ENCODE data around the gene POLR1E. TPM values are rescaled to one million over a fixed set of nuclear protein-coding genes. Genes with fewer than 3 reads are reported as not detected.
A peak's percentile ranks its signal among the peaks of the same experiment; 100 is the strongest.

Gene POLR1E
- total and polyA plus RNA-seq, 4 donors = 4.9 to 25.5 (median 14.4) TPM

GRCh38 chr9:37453827-37454226, 31.9 kb upstream of the POLR1E start:
- no peak overlapping the region for H3K4me3 ChIP-seq (ENCODE audit: low read depth in 1 of 3, low read length in 3 of 3)
- peak overlapping the region in 1 of 2 donors; percentile 45 for H3K27ac ChIP-seq (ENCODE audit: low read depth in 1 of 2, low read length in 2 of 2)
- no peak overlapping the region for H3K9ac ChIP-seq (ENCODE audit: low read depth in 1 of 2, low read length in 2 of 2)
- WGBS = 46% methylated on average over 1 of the region's 1 CpG
- no peaks in the 10 kb centered on the region for H3K36me3 ChIP-seq (ENCODE audit: control insufficient read depth in 4 of 4, insufficient read depth in 3 of 4, low read depth in 1 of 4, low read length in 3 of 4)
- TF ChIP-seq GABPA (IDR thresholded peaks at IDR 0.05 in 1 of 2, conservative IDR thresholded peaks at IDR 0.05 in 1 of 2) = no peak
- no peak for TF ChIP-seq HNF4G (IDR thresholded peaks at IDR 0.05)
- H3K27me3 ChIP-seq (ENCODE audit: control insufficient read depth in 4 of 4, insufficient read depth in 4 of 4, low read length in 3 of 4) = no peaks in the 10 kb centered on the region
- peaks cover 8 to 37% (median 29%) of the 10 kb centered on the region in 4 donors for H3K4me1 ChIP-seq (ENCODE audit: control insufficient read depth in 4 of 4, insufficient read depth in 4 of 4, low read length in 3 of 4)
- H3K9me3 ChIP-seq (ENCODE audit: control insufficient read depth in 4 of 4, low read length in 3 of 4) = no peaks in the 10 kb centered on the region
- no peak for DNase-seq (ENCODE audit: low spot score)

GRCh38 chr9:37454238-37454637, 31.5 kb upstream of the POLR1E start:
- H3K4me1 ChIP-seq (ENCODE audit: control insufficient read depth in 4 of 4, insufficient read depth in 4 of 4, low read length in 3 of 4) = peaks cover 8 to 37% (median 29%) of the 10 kb centered on the region in 4 donors
- no peak overlapping the region for H3K9ac ChIP-seq (ENCODE audit: low read depth in 1 of 2, low read length in 2 of 2)
- peak; percentile 31 to 33 for TF ChIP-seq HNF4A (conservative IDR thresholded peaks at IDR 0.05)
- TF ChIP-seq RXRA (IDR thresholded peaks at IDR 0.05) = no peak
- no peak for TF ChIP-seq HNF4G (IDR thresholded peaks at IDR 0.05)
- no peak for TF ChIP-seq RAD21 (IDR thresholded peaks at IDR 0.05)
- no peak for TF ChIP-seq EGR1 (IDR thresholded peaks at IDR 0.05; ENCODE audit: low read depth in 2 of 2)
- TF ChIP-seq REST (IDR thresholded peaks at IDR 0.05) = no peak
- TF ChIP-seq MAX (IDR thresholded peaks at IDR 0.05) = no peak
- TF ChIP-seq SP1 (IDR thresholded peaks at IDR 0.05) = peak; percentile 22
- TF ChIP-seq TAF1 (conservative IDR thresholded peaks at IDR 0.05) = no peak
- TF ChIP-seq YY1 (IDR thresholded peaks at IDR 0.05) = no peak
- TF ChIP-seq JUND (IDR thresholded peaks at IDR 0.05) = no peak
- no peak for TF ChIP-seq NR2F2 (IDR thresholded peaks at IDR 0.05)
- TF ChIP-seq FOXA2 (IDR thresholded peaks at IDR 0.05) = no peak
- no peaks in the 10 kb centered on the region for H3K9me3 ChIP-seq (ENCODE audit: control insufficient read depth in 4 of 4, low read length in 3 of 4)
- no peak for DNase-seq (ENCODE audit: low spot score)
- no peaks in the 10 kb centered on the region for H3K36me3 ChIP-seq (ENCODE audit: control insufficient read depth in 4 of 4, insufficient read depth in 3 of 4, low read depth in 1 of 4, low read length in 3 of 4)
- H3K27ac ChIP-seq (ENCODE audit: low read depth in 1 of 2, low read length in 2 of 2) = peak overlapping the region in 1 of 2 donors; percentile 45
- H3K27me3 ChIP-seq (ENCODE audit: control insufficient read depth in 4 of 4, insufficient read depth in 4 of 4, low read length in 3 of 4) = no peaks in the 10 kb centered on the region
- no peak overlapping the region for H3K4me3 ChIP-seq (ENCODE audit: low read depth in 1 of 3, low read length in 3 of 3)

- Histone ChIP-seq H3K27me3 (ENCODE audit: control insufficient read depth in 4 of 4, insufficient read depth in 4 of 4, low read length in 3 of 4) (no peaks in the 10 kb centered on the region), H3K4me3 (ENCODE audit: low read depth in 1 of 3, low read length in 3 of 3) (no peak overlapping the region), H3K9ac (ENCODE audit: low read depth in 1 of 2, low read length in 2 of 2) (no peak overlapping the region), H3K36me3 (ENCODE audit: control insufficient read depth in 4 of 4, insufficient read depth in 3 of 4, low read depth in 1 of 4, low read length in 3 of 4) (no peaks in the 10 kb centered on the region), H3K27ac (ENCODE audit: low read depth in 1 of 2, low read length in 2 of 2) (no peak overlapping the region), H3K4me1 (ENCODE audit: control insufficient read depth in 4 of 4, insufficient read depth in 4 of 4, low read length in 3 of 4) (peaks cover 11 to 37% (median 31%) of the 10 kb centered on the region in 4 donors), H3K9me3 (ENCODE audit: control insufficient read depth in 4 of 4, low read length in 3 of 4) (no peaks in the 10 kb centered on the region)
- DNase-seq (ENCODE audit: low spot score) = no peak
- TF ChIP-seq GABPA (IDR thresholded peaks at IDR 0.05 in 1 of 2, conservative IDR thresholded peaks at IDR 0.05 in 1 of 2) (no peak), RXRA (IDR thresholded peaks at IDR 0.05) (no peak), SP1 (IDR thresholded peaks at IDR 0.05) (no peak), TAF1 (conservative IDR thresholded peaks at IDR 0.05) (no peak), HNF4G (IDR thresholded peaks at IDR 0.05) (no peak), FOXA1 (IDR thresholded peaks at IDR 0.05) (no peak), RAD21 (IDR thresholded peaks at IDR 0.05) (no peak), JUND (IDR thresholded peaks at IDR 0.05) (no peak), EGR1 (IDR thresholded peaks at IDR 0.05; ENCODE audit: low read depth in 2 of 2) (no peak), FOXA2 (IDR thresholded peaks at IDR 0.05) (no peak), ATF3 (IDR thresholded peaks at IDR 0.05) (no peak), HNF4A (conservative IDR thresholded peaks at IDR 0.05) (no peak)
- WGBS = 77% methylated on average over 7 of the region's 7 CpGs
Observed at GRCh38 chr9:37455884-37456647, 29.7 kb upstream of the POLR1E start.
